SIG-M5 treated with dmso at 0.1 percent for 504 hours (cell line): ENCODE results near the gene PAX1.

ENCODE experiments used
- DNase-seq: peaks from one replicate; lab custom pipeline; 2025; ENCODE audit not compliant: unreplicated experiment; lab: John Stamatoyannopoulos, UW

PAX1 gene

GRCh38 chr20:21725892-21726291, 20.4 kb downstream of the PAX1 start:
- DNase-seq = peak; percentile 68

- DNase-seq = no peak
Observed at GRCh38 chr20:21729316-21729715, 23.9 kb downstream of the PAX1 start.

GRCh38 chr20:21739161-21739560, 33.7 kb downstream of the PAX1 start:
- no peak for DNase-seq

GRCh38 chr20:21739682-21740081, 34.2 kb downstream of the PAX1 start:
- no peak for DNase-seq

GRCh38 chr20:21741266-21741665, 35.8 kb downstream of the PAX1 start:
- no peak for DNase-seq

- DNase-seq = no peak
Observed at GRCh38 chr20:21762646-21763045, 57.2 kb downstream of the PAX1 start.

GRCh38 chr20:21767200-21767738, 61.8 kb downstream of the PAX1 start:
- DNase-seq = no peak

- peak; percentile 24 for DNase-seq
Observed at GRCh38 chr20:21767739-21768223, 62.3 kb downstream of the PAX1 start.
